NCI-H1092 (cell line): ENCODE measurements around the gene GREB1L.
A peak's percentile ranks its signal among the peaks of the same experiment; 100 is the strongest.
"Not testable (repeated sequence)": the region's sequence is repeated elsewhere in the genome, so short reads cannot be mapped to it uniquely, and the experiment has no call there.

Experiments used
- DNase-seq: peaks from one replicate; lab custom pipeline; 2025; lab: John Stamatoyannopoulos, UW

Gene GREB1L

DNA sequence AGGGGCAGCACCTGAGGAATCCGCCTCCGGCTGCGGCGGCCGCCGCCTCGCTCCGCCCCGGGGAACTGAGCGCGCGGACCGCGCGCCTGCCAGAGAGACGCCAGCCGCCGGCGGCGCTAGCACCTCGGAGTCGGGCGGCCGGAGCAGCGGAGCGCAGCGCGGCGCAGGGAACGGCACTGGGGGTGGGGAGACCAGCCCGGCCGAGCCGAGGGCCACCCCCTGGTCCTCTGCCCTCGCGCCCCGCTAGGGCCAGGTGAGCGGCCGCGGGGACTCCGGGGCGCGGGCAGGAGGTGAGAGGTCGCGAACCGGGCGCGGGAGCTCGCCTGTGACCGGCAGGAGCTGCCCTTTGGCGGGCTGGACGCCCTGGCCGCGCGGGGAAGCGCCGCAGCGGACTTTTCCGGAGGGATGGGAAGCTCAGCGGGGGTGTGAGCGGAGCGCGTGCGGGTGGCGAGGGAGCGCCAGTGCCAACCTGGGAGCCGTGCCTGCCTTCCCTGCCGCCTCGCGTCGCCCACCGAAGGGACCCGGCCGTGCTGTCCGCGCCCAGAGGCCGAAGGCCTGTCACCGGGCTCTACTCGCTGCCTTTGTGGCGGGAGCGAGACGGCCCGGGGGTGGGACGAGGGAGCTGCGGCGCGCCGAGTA, at the start of gene GREB1L:
Gene GREB1L (plus strand): TSS at position 92 of the 639 bp plus-strand sequence. CDS start 141,287 bp downstream, outside the sequence.
- DNase-seq: peak; percentile 30

DNA sequence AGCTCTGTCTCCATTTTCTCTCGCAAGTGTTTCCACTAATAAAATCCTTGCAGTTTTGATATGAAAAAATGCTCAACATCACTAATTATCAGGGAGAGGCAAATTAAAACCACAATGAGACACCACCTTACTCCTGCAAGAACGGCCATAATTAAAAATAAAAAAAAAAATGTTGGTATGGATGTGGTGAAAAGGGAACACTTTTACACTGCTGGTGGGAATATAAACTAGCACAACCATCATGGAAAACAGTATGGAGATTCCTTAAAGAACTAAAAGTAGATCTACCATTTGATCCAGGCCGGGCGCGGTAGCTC, 49.8 kb upstream of the GREB1L start:
- no peak for DNase-seq

DNA sequence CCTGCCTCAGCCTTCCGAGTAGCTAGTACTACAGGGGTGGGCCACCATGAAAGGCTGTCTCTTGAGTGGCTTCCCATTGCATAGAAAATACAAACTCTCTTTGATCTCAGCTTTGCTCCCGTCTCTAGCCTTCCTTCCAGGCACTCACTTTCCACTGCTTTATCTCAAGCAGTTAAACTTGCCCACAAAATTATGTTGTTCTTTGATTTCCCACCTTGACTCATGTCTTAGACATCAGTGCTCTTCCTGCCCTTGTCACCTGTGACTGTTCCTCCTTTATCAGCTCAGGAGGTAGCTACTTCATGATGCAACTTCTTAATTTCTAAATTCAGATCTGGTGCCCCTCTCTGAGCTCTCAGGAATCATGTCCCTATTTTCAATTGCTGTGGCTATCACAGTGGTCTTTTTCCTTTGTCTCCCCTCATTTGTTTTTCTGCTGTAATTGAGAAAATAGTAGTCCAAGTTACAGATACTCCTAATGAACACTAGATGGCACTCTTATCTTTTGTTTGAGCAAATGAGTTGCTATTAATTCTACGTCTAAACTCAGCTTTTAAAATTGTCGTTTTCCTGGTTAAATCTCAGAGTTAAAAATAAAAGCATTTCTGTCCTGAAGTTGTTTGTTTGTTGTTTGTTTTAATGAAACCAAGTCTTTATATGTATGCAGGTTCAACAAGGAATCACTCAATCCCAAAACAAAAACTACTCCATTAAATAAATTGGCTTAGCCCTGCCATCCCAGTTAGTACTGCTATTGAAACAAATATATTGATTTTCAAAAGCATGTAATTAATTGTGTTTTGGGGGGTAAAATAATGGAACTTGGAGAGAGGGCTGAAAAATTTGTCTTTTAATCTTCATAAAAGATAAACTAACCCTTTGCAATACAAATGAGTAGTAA, 46.9 kb upstream of the GREB1L start:
- peak; percentile 8 for DNase-seq

DNA sequence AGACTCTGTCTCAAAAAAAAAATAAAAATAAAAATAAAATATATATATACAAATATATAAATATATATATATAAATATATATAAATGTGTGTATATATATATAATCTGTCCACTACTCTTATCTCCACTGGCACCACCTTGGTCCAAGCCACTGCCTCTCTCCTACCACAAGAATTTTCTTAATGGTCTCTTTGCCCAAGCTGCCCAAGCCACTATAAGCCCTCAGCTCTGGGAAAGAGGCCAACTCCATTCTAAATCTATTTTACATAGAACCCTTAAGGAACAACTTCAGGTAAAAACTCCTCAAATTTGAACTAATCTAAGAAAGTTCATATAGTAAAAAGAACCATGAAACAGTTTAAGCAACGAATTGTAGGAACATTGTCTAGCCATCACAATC, 45.6 kb upstream of the GREB1L start:
- no peak for DNase-seq

DNA sequence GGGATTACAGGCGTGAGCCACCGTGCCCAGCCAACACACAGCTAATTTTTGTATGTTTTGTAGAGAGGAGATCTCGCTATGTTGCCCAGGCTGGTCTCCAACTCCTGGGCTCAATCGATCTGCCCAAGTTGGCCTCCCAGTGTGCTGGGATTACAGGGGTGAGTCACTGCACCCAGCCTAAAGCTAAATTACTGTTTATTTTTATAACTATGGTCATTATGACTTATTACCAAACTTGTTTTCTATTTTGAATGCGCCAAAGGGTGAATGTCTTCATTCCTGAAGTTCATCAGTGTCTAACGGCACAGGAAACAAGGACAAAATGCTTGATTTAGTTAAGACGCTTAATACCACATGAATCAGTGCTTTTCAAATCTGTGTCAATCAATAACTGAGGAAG, 38.9 kb upstream of the GREB1L start:
- DNase-seq: no peak

DNA sequence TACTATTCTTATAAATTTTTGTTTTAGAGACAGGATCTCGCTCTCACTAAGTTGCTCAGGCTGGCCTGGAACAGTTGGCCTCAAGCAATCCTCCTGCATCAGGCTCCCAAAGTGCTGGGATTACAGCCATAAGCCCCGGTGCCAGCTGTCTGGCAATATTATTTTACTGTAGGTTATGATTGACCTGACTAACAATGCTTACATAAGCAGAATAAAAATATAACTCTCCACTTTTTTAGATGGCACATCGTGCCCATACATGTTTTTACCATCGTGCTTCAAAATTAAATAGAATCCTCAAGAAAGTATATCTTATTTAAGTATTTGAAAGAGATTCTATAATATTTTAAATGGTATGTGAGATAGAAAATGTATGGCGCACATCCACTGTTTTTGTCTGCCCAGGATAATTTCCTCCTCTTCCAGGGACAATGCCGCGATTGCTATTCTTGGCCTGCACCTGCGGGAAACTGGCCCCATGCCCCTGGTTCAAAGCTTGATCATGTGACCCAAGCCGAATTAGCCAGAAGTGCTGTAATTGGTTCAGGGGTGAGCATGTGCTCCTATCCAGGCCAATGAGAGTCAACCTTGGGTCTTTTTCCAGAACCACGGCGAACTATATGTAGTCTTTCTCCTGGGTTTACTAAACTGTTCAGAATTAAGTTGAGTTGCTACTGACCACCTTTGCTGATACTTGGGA, 38.3 kb upstream of the GREB1L start:
- no peak for DNase-seq

DNA sequence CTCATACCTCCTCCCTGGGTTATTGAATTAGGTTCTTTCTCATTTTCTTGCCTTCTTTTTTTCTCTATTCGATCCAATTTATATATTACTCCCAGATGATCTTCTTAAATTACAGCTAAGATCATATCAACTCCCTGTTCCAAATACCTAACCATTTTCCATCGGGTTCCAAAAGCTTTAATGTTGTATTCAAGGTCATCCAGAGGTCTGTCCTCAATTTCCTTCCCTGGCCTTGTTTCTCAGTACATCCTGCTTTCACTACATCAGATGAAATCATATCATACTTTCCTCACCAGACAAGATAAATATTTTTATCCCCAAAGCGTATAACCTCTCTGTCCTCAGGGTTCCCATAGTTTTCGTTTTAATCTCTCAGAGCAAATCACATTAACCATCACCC, 36.3 kb upstream of the GREB1L start:
- DNase-seq: no peak

DNA sequence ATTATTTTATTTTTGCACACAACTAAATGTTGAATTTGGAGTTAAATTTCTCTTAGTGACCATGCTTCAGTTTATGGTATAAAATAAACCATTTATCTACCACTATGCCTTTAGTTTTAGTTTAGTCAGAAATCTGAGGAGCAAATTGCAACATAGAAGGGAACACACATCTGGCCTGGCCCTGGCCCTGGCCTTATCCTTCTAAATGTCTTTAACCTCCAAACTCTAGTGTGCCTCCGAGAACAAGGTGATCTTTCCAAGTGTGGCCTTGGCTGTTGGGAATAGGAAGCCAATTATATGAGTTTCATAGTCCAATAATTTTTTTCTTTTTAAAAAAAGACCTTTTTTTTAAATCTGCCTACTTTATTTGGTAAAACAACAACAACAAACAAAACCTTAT, 31.8 kb upstream of the GREB1L start:
- no peak for DNase-seq

DNA sequence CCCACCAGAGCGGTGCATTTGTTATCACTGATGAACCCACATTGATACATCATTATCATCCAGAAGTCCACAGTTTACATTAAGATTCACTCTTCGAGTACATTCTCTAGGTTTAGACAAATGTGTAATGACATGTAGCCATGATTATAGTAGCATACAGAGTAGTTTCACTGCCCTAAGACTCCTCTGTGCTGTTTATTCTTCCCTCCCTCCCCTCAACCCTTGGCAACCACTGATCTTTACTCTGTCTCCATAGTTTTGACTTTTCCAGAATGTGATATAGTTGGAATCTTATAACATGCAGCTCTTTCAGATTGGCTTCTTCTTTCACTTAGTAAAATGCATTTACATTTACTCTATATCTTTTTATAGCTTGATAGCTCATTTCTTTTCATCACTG, 31.2 kb upstream of the GREB1L start:
- no peak for DNase-seq

DNA sequence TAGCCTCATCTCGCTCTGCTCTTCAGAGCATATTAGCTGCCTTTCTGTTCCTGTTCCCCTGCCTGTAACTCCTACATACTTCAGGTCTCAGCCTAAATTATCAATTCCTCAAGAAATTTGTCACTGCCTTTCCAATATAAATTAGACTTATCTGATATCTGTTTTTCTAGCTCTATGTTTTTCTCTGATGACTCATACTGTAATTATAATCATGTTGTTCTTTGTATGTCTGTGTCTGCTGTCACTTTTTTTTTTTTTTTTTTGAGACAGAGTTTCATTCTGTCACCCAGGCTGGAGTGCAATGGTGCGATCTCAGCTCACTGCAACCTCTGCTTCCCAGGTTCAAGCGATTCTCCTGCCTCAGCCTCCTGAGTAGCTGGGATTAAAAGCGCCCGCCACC, 27.6 kb upstream of the GREB1L start:
- not testable (repeated sequence) for DNase-seq

DNA sequence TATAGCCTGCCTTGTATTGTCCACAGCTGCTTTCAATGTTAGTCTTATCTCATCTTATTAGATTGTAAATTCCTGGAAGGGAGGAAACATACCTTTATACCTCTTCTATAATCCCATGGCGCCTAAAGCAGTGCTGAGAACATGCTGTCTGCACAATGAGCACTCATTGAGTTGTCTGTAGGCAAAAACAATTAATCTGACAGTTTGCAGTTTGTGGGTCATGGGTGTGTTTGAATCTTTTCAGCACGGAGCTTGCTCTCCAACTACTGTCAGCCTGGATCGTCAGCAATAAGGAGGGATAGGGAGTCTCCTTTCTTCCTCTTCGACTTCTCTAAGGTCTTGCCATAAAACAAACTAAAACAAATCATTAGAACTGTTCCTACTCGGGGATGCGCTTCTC, 26.5 kb upstream of the GREB1L start:
- DNase-seq: no peak

DNA sequence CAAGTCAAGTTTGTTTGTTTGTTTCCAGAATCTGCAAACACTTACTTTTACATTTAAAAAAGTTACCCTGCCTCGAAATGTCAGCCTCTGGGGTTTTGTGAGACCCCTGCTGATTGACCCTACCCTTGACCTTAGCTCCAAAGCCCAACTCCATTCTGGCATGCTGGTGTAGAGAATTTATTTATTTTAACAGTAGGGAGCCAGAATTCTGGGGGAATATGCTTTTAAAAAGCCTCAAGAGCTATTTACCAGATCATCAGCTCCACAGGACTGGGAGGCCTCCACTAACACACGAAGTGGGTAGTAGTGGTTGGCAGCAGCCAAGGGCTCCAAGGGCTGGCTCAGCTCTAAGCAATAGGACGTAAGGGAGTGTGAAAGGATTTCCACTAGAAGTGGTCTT, 23.2 kb upstream of the GREB1L start:
- peak; percentile 25 for DNase-seq

DNA sequence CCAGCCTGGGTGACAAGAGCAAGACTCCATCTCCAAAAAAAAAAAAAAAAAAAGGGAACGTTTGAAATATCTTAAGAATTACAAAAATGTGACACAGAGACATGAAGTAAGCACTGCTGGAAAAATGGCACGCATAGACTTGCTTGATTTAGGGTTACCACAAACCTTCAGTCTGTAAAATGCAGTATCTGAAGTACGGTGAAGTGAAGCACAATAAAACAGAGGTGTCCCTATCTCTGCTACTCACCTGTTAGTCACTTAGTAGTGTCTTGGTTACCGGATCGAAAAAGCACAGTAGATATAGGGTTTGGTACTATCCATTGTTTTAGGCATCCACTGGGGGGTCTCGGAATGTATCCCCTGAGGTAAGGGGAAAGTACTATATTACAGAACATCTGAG, 11.6 kb upstream of the GREB1L start:
- DNase-seq: no peak

DNA sequence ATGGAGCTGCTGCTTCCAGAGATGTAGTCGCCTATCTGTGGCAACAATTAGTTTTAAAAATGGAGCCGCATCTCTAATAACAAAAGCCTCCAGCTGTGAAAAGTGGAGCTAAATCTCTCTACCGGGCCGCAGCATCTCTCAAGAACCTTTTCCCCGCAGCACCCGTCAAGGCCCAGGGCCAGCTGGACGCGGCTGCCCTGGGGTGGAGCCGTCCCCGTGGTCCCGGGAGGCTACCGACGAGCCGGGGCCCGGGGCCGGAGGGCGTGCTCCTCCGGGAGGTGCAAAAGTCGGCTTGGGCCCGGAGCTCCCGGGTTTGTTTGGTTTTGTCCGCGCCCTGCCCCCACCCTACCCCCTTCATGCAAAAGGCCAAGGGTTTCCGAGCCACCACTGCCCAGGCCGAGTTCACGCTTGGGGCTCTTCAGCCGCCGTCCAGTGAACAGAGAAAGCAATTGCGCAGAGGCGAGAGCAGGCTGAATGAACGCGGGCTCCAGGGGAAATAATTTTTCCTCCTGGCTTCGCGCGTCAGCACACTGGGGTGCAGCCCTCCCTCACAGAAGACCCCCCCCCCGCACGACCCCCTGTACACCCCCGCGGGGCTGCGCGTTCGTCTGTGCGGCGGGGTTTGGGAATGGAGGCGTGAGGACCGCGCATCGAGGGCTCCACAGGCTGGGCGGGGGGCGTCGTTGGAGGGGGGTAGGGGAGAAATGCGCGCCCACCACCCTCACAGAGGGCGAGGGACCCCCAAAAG, 557 bp upstream of the GREB1L start:
- DNase-seq: no peak

DNA sequence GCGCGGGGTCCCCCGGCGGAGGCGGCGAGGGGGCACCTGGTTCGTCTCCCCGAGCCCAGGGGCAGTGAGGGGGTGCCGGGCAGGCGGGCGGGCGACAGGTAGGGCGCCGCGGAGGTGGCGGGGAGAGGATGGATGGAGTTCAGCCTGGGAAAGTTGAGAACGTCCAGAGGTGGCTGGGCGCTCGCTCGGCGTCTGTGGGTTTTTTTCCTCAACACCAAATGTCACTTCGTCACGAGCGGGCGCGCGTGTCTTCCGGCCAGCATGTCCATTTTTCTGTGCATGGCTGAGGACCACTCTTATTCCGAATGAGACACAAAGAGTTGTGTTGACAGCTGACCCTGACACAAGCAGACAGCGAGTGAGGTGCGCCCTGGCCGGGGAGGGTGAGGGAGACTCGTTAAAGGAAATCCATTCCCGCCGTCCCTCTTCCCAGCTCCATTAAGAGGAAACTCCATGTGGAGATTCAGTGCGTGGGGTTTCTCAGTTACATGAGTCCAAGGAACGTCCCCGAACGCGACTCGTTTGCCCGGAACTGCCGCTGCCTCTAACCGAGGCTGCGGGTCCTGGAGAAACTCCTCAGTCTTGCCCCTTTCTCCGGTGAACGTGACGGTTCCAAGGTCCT, 859 bp downstream of the GREB1L start:
- no peak for DNase-seq

DNA sequence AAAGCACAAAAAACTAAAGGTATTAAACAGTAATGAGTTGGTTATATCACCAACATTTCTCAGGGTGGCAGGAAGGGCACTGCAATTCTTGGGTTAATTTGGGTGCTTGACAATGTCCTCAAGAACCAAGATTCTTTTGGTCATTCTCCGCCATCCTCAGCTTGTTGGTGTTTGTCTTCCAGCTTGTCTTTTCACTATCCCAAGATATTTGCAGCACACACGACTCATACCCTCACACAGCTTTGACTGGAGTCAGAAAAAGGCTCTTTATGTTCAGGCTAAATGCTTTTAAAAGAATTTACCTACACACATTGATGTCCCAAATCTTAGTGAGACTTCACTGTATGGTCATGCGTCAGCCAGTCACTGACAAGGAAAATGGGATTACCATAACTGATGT, 12.5 kb downstream of the GREB1L start:
- no peak for DNase-seq

DNA sequence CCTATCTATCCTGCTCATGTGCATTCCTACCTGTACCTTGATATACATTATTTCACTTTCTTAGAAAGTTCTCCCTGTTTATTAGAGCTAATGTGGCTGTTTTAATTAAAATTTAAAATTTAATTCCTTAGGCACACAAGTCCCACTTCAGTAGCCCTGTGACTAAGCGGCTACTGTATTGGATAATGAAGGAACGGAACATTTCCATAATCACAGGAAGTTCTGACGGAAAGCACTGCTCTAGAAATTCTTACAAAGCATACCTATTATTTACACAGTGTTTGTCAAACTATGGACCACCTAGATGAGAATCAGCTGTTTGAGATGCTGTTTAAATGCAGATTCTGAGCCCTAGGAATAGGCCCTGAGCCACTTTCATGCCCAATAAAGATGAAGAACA, 13.2 kb downstream of the GREB1L start:
- DNase-seq: no peak

DNA sequence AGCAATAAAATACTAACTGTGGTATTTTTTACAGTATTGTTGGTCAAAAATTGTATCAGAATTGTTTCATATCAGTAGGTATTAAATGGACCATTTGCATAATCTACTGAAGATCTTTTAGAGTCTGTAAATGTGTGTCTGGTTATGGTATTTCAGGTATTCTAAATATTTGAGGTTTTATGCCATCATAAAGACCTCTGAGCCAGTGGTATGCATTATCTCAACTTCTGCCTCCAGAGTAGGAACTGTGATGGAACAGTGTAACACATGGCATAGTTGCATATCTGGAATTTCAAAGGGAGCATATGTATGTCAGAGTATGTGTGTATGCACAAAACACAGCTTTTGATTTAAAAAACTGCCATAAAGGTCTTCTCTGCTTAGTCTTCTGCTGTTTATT, 15.4 kb downstream of the GREB1L start:
- no peak for DNase-seq

DNA sequence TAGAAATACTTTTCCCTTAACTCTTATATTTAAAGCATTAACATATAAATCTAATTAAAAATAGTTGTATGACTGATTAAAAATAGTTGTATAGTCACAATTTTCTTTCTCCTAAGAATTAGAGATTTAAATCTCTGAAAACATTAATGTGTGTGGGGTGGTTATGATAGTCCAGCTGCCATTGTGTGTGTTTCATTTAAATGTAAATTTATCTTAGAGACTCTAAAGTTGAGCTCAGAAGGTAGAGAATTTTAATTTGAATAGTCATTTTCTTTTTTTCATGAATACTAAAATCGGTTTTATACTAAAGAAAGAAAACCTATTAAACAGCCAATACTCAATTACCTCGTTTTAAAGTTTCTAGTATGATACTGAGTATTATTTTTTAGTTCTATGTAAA, 18.6 kb downstream of the GREB1L start:
- no peak for DNase-seq

DNA sequence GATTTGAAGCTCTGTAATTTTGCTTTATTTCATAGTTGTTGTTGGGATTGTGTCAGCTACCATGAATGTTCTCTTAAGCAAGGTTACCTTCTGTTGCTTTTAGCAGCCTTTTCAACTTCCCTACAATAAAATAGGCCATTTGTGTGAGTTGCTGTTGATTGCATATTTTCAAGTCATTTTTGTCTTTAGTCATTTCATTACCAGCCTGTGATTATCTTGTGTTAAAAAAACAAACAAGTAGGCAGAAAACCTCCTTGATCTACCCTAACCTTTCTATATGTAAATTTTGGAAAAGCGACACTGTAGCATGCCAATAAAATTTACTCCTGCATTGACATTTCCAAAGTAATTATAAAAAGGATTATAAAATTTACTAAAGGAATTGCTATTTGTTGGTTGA, 19.3 kb downstream of the GREB1L start:
- DNase-seq: no peak

DNA sequence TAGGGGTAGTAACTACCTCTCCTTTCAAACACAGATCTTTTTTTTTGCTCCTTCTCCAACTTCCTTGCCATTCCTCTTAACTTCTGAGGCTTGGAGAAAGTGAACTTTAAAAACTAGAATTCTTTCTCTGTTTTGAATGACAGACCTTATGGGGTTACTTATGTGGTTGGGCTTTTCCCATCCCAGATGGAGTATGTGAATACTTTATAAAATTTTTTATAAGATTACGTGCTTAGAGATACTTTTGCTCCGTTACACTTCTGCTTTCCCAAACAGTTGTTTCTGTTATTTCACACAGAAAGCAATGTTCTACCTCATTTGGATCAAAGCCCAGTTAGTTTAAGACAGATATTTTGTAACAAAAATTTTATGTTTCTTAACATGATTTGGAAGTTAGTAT, 20.2 kb downstream of the GREB1L start:
- DNase-seq: no peak

DNA sequence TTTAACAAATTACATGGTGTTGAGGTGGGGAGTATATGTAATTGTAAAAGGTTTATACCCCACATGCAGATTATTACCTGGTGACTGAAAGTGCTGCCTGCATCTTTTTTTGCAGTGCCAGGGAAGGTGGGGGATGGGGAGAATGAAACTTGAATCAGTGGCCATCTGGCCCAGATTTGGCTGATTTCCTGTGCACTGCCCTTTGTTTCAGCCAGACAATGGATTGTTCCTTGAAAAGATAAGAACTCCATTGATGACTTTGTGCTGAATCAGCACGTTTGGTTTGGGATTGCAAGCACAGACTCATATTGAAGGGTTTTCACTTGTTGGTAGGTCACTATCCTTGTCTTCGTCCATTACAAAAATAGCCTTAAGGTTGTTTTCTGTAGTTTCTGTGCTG, 20.9 kb downstream of the GREB1L start:
- DNase-seq: no peak
